ENCODE data around the gene ZNF460. TPM values are rescaled to one million over a fixed set of nuclear protein-coding genes. Genes with fewer than 3 reads are reported as not detected.

The ZNF460 gene
- total and polyA plus RNA-seq, 2 of the 13 experiments (the other 11 are each of a cell fraction or from before 2014, with no cell fraction given) = 14.5 to 44.8 TPM

- TF ChIP-seq ZNF777 (CRISPR knock-in tag; IDR thresholded peaks at IDR 0.05) = peak; percentile 65
- TF ChIP-seq TEAD3 (CRISPR knock-in tag; optimal IDR thresholded peaks at IDR 0.05; ENCODE audit: borderline replicate concordance) = peak; percentile 62
- TF ChIP-seq MEIS1 (CRISPR knock-in tag; IDR thresholded peaks at IDR 0.05; ENCODE audit: borderline replicate concordance) = peak; percentile 20; the same call in 1 of the 2 replicates
- no peak for TF ChIP-seq PHB2 (IDR thresholded peaks at IDR 0.05; ENCODE audit: partially characterized antibody)
- TF ChIP-seq CEBPB (IDR thresholded peaks at IDR 0.05; ENCODE audit: borderline replicate concordance, low read depth, low read length) = peak; percentile 49; the same call in 1 of the 2 replicates
- TF ChIP-seq, protein P1, sequence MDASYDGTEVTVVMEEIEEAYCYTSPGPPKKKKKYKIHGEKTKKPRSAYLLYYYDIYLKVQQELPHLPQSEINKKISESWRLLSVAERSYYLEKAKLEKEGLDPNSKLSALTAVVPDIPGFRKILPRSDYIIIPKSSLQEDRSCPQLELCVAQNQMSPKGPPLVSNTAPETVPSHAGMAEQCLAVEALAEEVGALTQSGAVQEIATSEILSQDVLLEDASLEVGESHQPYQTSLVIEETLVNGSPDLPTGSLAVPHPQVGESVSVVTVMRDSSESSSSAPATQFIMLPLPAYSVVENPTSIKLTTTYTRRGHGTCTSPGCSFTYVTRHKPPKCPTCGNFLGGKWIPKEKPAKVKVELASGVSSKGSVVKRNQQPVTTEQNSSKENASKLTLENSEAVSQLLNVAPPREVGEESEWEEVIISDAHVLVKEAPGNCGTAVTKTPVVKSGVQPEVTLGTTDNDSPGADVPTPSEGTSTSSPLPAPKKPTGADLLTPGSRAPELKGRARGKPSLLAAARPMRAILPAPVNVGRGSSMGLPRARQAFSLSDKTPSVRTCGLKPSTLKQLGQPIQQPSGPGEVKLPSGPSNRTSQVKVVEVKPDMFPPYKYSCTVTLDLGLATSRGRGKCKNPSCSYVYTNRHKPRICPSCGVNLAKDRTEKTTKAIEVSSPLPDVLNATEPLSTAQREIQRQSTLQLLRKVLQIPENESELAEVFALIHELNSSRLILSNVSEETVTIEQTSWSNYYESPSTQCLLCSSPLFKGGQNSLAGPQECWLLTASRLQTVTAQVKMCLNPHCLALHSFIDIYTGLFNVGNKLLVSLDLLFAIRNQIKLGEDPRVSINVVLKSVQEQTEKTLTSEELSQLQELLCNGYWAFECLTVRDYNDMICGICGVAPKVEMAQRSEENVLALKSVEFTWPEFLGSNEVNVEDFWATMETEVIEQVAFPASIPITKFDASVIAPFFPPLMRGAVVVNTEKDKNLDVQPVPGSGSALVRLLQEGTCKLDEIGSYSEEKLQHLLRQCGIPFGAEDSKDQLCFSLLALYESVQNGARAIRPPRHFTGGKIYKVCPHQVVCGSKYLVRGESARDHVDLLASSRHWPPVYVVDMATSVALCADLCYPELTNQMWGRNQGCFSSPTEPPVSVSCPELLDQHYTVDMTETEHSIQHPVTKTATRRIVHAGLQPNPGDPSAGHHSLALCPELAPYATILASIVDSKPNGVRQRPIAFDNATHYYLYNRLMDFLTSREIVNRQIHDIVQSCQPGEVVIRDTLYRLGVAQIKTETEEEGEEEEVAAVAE (CRISPR knock-in tag; IDR thresholded peaks at IDR 0.05; ENCODE audit: borderline replicate concordance) = no peak; the same call in 1 of the 2 replicates
- no peak for TF ChIP-seq CCAR2 (optimal IDR thresholded peaks at IDR 0.05; ENCODE audit: low read depth, low read length)
- TF ChIP-seq ZNF782 (CRISPR knock-in tag; IDR thresholded peaks at IDR 0.05; ENCODE audit: borderline replicate concordance) = peak; percentile 86; the same call in 1 of the 2 replicates
- peak; percentile 91 for TF ChIP-seq POGZ (CRISPR knock-in tag; IDR thresholded peaks at IDR 0.05)
- TF ChIP-seq PRDM10 (CRISPR knock-in tag; IDR thresholded peaks at IDR 0.05; ENCODE audit: low read depth) = peak; percentile 69; the same call in 1 of the 2 replicates
- peak; percentile 90; the same call in 1 of the 2 replicates for TF ChIP-seq PCBP1 (IDR thresholded peaks at IDR 0.05; ENCODE audit: borderline replicate concordance, low read depth, low read length)
- TF ChIP-seq NCOA5 (CRISPR knock-in tag; IDR thresholded peaks at IDR 0.05) = 0 out of 2 replicates have a peak, but pooled peaks have one; percentile 72
- peak; percentile 91; the same call in 2 of the 3 replicates for TF ChIP-seq MXI1 (IDR thresholded peaks at IDR 0.05; ENCODE audit: borderline replicate concordance, low read depth, low read length)
- peak; percentile 22; the same call in 1 of the 2 replicates for TF ChIP-seq ZBTB21 (CRISPR knock-in tag; IDR thresholded peaks at IDR 0.05)
- TF ChIP-seq, protein P2, sequence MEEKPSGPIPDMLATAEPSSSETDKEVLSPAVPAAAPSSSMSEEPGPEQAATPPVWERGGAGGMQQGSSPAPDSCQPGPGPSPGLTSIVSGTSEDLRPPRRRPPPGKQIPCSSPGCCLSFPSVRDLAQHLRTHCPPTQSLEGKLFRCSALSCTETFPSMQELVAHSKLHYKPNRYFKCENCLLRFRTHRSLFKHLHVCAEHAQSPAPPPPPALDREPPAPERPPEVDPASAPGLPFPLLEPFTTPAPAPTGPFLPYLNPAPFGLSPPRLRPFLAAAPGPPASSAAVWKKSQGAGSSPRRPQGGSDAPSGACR (CRISPR knock-in tag; IDR thresholded peaks at IDR 0.05) = peak; percentile 62; the same call in 1 of the 2 replicates
- TF ChIP-seq RFXANK (CRISPR knock-in tag; IDR thresholded peaks at IDR 0.05) = no peak
- 0 out of 2 replicates have a peak, but pooled peaks have one; percentile 22 for TF ChIP-seq ZNF333 (CRISPR knock-in tag; IDR thresholded peaks at IDR 0.05; ENCODE audit: borderline replicate concordance)
- no peak for TF ChIP-seq ZNF34 (CRISPR knock-in tag; IDR thresholded peaks at IDR 0.05; ENCODE audit: borderline replicate concordance)
- peak; percentile 72; the same call in 1 of the 2 replicates for TF ChIP-seq ZNF788 (CRISPR knock-in tag; IDR thresholded peaks at IDR 0.05; ENCODE audit: borderline replicate concordance)
- 0 out of 2 replicates have a peak, but pooled peaks have one; percentile 43 for TF ChIP-seq JUND (CRISPR knock-in tag; IDR thresholded peaks at IDR 0.05)
Measured at GRCh38 chr19:57240311-57241090, 39.8 kb upstream of the ZNF460 start, which contains the start of gene ZNF805 (continued).
